GM19035 (cell line): ENCODE results near the gene POLR3G.
A peak's percentile ranks its signal among the peaks of the same experiment; 100 is the strongest.

Experiments
- ATAC-seq: cut with Tn5 transposase; IDR thresholded peaks from one replicate; pipeline ENCODE4 v1.9.1; 2021; ENCODE audit not compliant: unreplicated experiment

Gene POLR3G

DNA sequence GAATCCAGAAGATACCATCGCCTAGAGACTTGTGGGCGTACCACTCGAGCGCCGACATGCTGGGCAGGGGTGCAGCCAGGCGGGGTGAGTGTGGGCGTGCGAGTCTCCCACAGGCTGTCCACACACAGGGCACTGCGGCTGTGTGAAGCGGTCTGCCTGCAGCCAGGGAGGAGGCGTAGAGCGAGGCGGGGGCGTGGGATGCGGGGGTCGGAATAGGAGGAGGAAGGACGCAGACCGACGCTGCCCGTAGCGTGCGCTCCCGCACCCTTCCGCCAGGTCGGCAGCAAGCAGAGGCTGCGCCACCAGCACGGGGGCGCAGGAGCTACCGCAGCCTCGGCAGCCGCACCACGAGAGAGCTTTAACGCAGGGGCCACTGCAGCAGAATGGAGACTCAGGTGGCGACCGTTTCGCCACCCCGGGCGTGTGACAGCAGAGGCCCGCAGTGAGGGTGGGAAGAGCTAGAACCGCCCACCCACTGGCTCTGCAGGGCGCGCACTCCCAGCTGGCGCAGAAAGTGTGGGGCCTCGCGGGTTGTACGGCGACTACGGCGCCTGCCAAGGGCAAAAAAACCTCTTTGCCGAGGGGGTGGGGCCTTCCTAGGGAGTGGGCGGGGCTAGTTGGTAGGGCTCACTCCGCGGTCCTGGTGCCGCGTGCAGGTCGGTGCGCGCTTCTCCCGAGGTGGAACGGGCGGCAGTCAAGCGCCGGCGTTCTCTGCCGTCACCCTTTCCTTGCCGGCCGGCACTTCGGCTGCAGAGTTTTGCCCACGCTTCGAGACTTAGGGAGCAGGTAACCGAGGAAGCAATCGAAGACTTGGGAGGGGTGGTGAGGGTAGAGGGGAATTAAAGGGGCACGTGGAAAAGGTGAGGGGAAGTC is at the start of gene POLR3G, which contains the start of gene MBLAC2:
POLR3G (plus strand) TSS at position 630 of the 873 bp plus-strand sequence. CDS start 10,704 bp downstream, outside the sequence.
MBLAC2 (minus strand) TSS at position 537 of the 873 bp plus-strand sequence; CDS start at position 58, 479 bp downstream.
- peak; percentile 86 for ATAC-seq

DNA sequence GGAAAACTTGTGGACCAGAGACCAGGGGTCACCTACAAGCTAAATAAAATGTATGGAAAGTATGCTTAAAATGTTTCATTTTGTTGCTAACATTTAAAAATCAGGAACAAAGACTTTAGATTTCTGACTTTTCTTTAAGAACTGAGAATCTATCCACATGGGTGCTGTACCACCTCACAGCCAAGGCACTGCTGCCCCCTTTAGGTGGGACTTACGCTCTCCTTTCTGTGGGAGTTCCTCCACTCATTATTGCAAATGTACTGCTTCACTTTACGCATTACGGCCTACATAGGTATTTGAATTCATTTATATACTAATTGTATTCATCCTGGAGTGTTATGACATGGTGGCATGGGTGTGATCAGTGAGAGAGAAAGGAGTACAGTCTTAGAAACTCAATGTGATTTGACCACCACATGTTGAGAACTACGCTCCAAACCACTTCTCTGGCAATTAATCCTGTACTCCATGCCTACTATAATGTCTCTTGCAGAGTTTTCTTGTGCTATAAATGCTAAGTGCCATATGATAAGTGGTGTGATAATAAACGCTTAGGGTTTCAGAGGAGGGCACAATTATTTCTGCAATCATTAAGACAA is 40.4 kb upstream of the POLR3G start:
- no peak for ATAC-seq

GRCh38 chr5:90437663-90438062 is 37.0 kb upstream of the POLR3G start:
- ATAC-seq = no peak

DNA sequence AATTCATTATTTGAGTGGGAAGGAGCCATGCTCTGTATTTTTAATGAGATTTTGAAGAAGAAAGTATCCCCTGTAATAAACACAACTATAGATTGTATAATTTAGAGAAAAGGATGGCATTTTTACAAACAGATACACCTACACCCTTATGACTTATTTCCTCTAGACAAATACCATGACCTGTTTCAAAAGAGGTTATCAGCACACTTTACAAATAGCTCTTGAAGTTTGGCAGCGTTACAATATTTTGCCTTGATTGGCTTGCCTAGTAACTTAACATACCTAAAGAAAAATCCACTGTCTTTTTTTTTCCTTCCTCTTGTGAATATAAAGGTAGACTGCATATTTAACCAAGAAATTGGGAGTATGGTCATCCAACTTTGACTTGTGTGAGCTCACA is 36.6 kb upstream of the POLR3G start:
- ATAC-seq = no peak

- ATAC-seq = no peak
Observed at GRCh38 chr5:90440644-90441043, 34.0 kb upstream of the POLR3G start.

DNA sequence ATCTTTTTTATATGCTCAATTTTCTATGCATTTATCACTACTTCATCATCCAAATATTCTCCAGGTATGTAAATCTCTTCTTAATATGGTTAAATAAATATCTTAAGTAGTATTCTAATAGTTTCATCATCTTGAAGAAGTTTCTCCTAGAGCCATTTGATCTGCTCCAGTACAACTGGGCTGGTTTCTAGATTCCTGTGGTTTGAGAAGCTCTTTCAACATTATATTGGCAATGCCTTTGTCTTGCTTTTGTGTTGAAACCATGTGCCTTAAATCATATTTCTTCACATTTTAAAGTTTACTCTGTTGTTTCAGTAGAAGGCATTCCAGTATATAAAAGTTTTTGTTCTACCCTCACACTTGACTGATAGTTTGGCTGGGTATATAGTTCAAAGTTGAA is 27.7 kb upstream of the POLR3G start:
- no peak for ATAC-seq

DNA sequence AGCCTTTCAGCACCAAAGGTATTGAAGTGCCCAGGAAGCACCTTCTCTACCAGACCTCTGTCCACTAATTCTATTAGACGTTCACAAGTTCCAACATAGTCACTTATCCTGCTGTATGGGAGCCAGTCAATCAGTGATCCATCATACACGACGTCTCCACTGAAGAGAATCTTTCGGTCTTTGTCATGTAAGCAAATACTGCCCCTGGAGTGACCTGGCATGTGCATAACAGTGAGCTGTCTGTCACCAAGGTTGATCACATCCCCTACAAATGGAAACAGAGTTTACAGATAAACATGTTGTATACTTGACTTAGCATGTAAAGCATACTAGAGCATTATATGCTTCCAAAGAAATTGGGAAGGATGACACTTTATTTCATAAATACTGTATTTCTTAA is 13.4 kb upstream of the POLR3G start:
- ATAC-seq = no peak

- ATAC-seq = no peak
Observed at GRCh38 chr5:90472783-90473395, 1.8 kb upstream of the POLR3G start.

- ATAC-seq = peak; percentile 24
Observed at GRCh38 chr5:90473396-90474234, 1.0 kb upstream of the POLR3G start.

DNA sequence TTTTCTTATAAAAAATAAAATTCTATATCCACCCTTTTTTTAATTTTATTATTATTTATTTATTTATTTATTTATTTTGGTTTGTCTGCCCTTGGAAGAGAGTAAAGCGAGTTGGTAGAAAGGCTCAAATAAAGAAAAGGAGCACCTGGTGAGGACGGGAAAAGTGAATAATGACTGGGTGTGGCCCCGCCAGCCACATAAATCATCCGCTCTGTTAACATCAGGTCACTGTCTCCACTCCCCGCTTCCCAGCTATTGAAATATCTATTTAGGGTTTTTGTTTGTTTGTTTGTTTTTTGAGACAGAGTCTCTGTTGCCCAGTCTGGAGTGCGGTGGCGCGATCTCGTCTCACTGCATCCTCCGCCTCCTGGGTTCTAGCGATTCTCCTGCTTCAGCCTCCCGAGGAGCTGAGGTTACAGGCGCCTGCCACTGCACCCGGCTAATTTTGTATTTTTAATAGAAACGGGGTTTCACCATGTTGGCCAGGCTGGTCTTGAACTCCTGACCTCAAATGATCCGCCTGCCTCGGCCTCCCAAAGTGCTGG is 844 bp downstream of the POLR3G start:
- no peak for ATAC-seq

GRCh38 chr5:90476391-90476790 is 1.7 kb downstream of the POLR3G start:
- no peak for ATAC-seq

- ATAC-seq = no peak
Observed at GRCh38 chr5:90477073-90477472, 2.4 kb downstream of the POLR3G start.

DNA sequence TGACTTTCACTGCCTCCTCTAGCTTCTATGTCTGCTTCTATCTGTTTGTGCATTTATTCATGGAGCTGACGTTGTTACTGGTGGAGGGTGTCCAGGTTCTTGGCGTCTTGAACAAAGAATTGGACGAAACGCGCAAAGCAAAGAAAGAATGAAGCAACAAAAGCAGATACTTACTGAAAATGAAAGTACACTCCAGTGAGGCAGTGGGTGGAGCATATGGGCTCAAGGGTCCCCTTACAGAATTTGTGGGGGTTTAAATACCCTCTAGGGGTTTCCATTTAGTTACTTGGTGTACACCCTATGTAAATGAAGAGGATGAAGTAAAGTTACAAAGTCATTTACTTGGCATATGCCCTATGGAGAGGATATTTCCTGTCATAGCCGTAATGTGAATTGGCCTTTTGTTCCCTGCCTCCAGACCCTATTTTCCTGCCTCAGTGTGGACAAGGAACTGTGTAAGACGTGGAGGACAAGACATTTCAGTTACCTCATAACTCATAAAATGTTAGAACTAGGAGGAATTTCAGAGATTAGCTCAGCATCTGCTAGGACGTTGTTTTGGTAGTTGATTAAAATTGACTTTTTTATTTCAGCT is 3.1 kb downstream of the POLR3G start:
- no peak for ATAC-seq

DNA sequence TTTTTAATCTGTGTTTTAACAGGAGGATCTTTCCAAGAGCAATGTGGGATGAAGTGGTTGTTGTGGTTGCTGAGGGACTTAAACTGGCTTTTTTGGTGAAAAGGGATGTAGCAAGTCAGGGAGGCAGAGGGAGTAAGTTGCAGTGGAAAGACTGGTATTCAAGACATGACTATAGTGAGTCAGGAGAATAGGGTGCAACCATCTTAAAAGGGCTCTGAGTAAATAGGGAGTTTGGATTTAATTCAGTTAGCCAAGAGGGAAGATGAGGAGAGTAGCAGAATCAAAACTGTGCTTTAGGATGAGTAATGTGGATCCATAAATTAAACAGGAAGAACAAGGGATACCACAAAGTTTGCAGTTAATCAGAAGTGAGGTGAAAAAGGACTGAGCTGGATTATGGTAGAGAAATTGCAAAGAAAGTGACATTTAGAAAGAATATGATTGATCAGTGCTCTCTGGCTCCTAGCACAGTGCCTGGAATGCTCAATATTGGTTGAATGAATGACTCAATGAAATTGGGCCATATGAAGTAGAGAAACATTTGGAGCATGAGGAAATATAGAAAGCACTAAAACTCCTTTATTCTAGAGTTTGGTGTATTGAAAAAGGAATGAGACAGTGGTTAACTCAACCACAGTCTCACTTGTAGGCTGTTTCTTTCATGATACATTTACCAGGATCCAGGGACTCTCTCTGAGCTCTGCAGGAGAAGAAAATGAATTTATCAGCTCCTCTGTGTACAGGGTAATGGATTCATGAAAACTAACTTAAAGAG is 5.1 kb downstream of the POLR3G start:
- no peak for ATAC-seq

- no peak for ATAC-seq
Observed at GRCh38 chr5:90480699-90481098, 6.0 kb downstream of the POLR3G start.

- ATAC-seq = no peak
Observed at GRCh38 chr5:90483206-90483605, 8.5 kb downstream of the POLR3G start.

GRCh38 chr5:90484540-90484939 is 9.9 kb downstream of the POLR3G start:
- no peak for ATAC-seq

GRCh38 chr5:90488791-90489190 is 14.1 kb downstream of the POLR3G start:
- no peak for ATAC-seq

- no peak for ATAC-seq
Observed at GRCh38 chr5:90494043-90494442, 19.4 kb downstream of the POLR3G start.

GRCh38 chr5:90495146-90495545 is 20.5 kb downstream of the POLR3G start:
- no peak for ATAC-seq
